GM23248 (cell line): Measurements from ENCODE around the gene SPANXD.

Experiments
- EZH2 ChIP-seq: fragments of 200-600 bp; sonication (generic); IDR thresholded peaks from 2 replicates; pipeline ENCODE4 v1.6.1; 2018; ENCODE audit warnings: antibody characterized with exemption, mild to moderate bottlenecking; ENCODE audit not compliant: insufficient read depth, poor library complexity, severe bottlenecking
- EZH2phosphoT487 ChIP-seq: fragments of 200-600 bp; sonication (generic); IDR thresholded peaks from 2 replicates; pipeline ENCODE4 v1.6.1; 2018; ENCODE audit warnings: antibody characterized with exemption, moderate library complexity, mild to moderate bottlenecking, low read depth; ENCODE audit not compliant: insufficient read depth

GRCh38 chrX:141669689-141670088 is 28.9 kb downstream of the SPANXD start:
- TF ChIP-seq EZH2 (no peak), EZH2phosphoT487 (no peak)
